IMR-90 (cell line): ENCODE data around the gene NRCAM. TPM values are rescaled to one million over a fixed set of nuclear protein-coding genes. Genes with fewer than 3 reads are reported as not detected.

Experiments
- ATAC-seq: fragments of 200-7000 bp; cut with Tn5 transposase; 2 replicates; pipeline ENCODE4 v1.9.1; 2020; ENCODE audit warnings: low read depth, mild to moderate bottlenecking, moderate library complexity
- BruUV-seq: library from RNA; stranded (reverse); fragments of 400-500 nt; replicated peaks from 2 replicates; lab custom pipeline; 2021; lab: Mats Ljungman, UMichigan
- CTCF ChIA-PET: fragments of 300-600 bp; formaldehyde crosslinking; extraction: SDS; loops from one replicate; lab custom pipeline; 2021; ENCODE audit warnings: antibody characterized with exemption; lab: Yijun Ruan, JAX
- POLR2A ChIA-PET: fragments of 300-600 bp; sonication (Branson Sonifier 250); formaldehyde crosslinking; loops from one replicate; lab custom pipeline; 2022; ENCODE audit warnings: antibody characterized with exemption; ENCODE audit not compliant: unreplicated experiment; lab: Charles Lee
- DNase-seq: peaks from one replicate; pipeline ENCODE4 v3.0.0; 2013
- H2AFZ ChIP-seq: replicated peaks from 2 replicates; pipeline ENCODE3; 2013; ENCODE audit warnings: low read length, mild to moderate bottlenecking; ENCODE audit not compliant: poor library complexity
- H2AK5ac ChIP-seq: 2 replicates; pipeline ENCODE4 v1.6.1; 2013; ENCODE audit warnings: low read depth, low read length, inconsistent platforms
- H2AK9ac ChIP-seq: replicated peaks from 2 replicates; pipeline ENCODE3; 2013; ENCODE audit warnings: mild to moderate bottlenecking, low read depth, low read length, moderate library complexity; ENCODE audit not compliant: poor library complexity
- H2BK120ac ChIP-seq: 2 replicates; pipeline ENCODE4 v1.6.1; 2013; ENCODE audit warnings: low read depth, low read length, inconsistent platforms
- H2BK15ac ChIP-seq: 3 replicates; pipeline ENCODE4 v1.6.1; 2013; ENCODE audit warnings: low read depth, low read length, inconsistent platforms
- H2BK20ac ChIP-seq: 2 replicates; pipeline ENCODE4 v1.6.1; 2013; ENCODE audit warnings: low read depth, mild to moderate bottlenecking, inconsistent platforms, low read length, moderate library complexity
- H2BK5ac ChIP-seq: 2 replicates; pipeline ENCODE4 v1.6.1; 2013; ENCODE audit warnings: mild to moderate bottlenecking, low read depth, low read length, inconsistent platforms; ENCODE audit not compliant: poor library complexity, severe bottlenecking
- H3K14ac ChIP-seq: replicated peaks from 2 replicates; pipeline ENCODE4 v1.6.1; 2013; ENCODE audit warnings: low read depth, low read length, inconsistent platforms
- H3K18ac ChIP-seq: 2 replicates; pipeline ENCODE4 v1.6.1; 2013; ENCODE audit warnings: low read depth, low read length, control low read depth
- H3K23ac ChIP-seq: 2 replicates; pipeline ENCODE4 v1.6.1; 2013; ENCODE audit warnings: low read depth, low read length, inconsistent platforms
- H3K27ac ChIP-seq: 2 replicates; pipeline ENCODE4 v1.5.1; 2013; ENCODE audit warnings: mild to moderate bottlenecking, control low read depth, low read length; ENCODE audit not compliant: insufficient read depth
- H3K27me3 ChIP-seq: 2 replicates; pipeline ENCODE4 v1.6.1; 2013; ENCODE audit warnings: low read length; ENCODE audit not compliant: control insufficient read depth, insufficient read depth
- H3K36me3 ChIP-seq: 2 replicates; pipeline ENCODE4 v1.6.1; 2013; ENCODE audit warnings: low read length, mixed read lengths; ENCODE audit not compliant: control insufficient read depth, insufficient read depth
- H3K4ac ChIP-seq: 2 replicates; pipeline ENCODE4 v1.6.1; 2013; ENCODE audit warnings: low read depth, low read length, inconsistent platforms
- H3K4me1 ChIP-seq: 2 replicates; pipeline ENCODE4 v1.6.1; 2013; ENCODE audit warnings: low read length, mixed read lengths; ENCODE audit not compliant: control insufficient read depth, insufficient read depth
- H3K4me2 ChIP-seq: 2 replicates; pipeline ENCODE4 v1.6.1; 2013; ENCODE audit warnings: low read depth, mild to moderate bottlenecking, control low read depth, low read length, moderate library complexity
- H3K4me3 ChIP-seq: 2 replicates; pipeline ENCODE4 v1.5.1; 2013; ENCODE audit warnings: low read depth, mild to moderate bottlenecking, control low read depth, low read length, moderate library complexity; ENCODE audit not compliant: insufficient read depth
- H3K56ac ChIP-seq: 2 replicates; pipeline ENCODE4 v1.6.1; 2013; ENCODE audit warnings: low read length, inconsistent platforms; ENCODE audit not compliant: insufficient read depth; ENCODE audit errors: extremely low read depth
- H3K79me1 ChIP-seq, 2 experiments: 2 replicates each; pipeline ENCODE4 v1.6.1; 2013; ENCODE audit warnings: low read length in 2 of 2, inconsistent platforms in 1 of 2, low read depth in 1 of 2
- H3K9ac ChIP-seq: 2 replicates; pipeline ENCODE4 v1.6.1; 2013; ENCODE audit warnings: low read depth, low read length, control low read depth
- H3K9me1 ChIP-seq: 2 replicates; pipeline ENCODE4 v1.6.1; 2013; ENCODE audit warnings: low read length, inconsistent platforms; ENCODE audit not compliant: insufficient read depth
- H3K9me3 ChIP-seq: 2 replicates; pipeline ENCODE4 v1.6.1; 2013; ENCODE audit warnings: low read length; ENCODE audit not compliant: control insufficient read depth, insufficient read depth
- H4K20me1 ChIP-seq: 2 replicates; pipeline ENCODE4 v1.6.1; 2013; ENCODE audit warnings: low read length, inconsistent platforms; ENCODE audit not compliant: insufficient read depth
- H4K5ac ChIP-seq: 2 replicates; pipeline ENCODE4 v1.6.1; 2013; ENCODE audit warnings: mild to moderate bottlenecking, low read depth, low read length, control low read depth
- H4K8ac ChIP-seq, 2 experiments: 2 replicates each; pipeline ENCODE4 v1.6.1; 2013; ENCODE audit warnings: low read depth in 2 of 2, low read length in 2 of 2, control low read depth in 1 of 2, inconsistent platforms in 1 of 2
- H4K91ac ChIP-seq: 2 replicates; pipeline ENCODE4 v1.6.1; 2013; ENCODE audit warnings: low read depth, low read length, inconsistent platforms; ENCODE audit not compliant: insufficient read depth
- BHLHE40 ChIP-seq: fragments of 150-350 bp; IDR thresholded peaks from 2 replicates; pipeline ENCODE4 v1.6.1; 2016; ENCODE audit warnings: mild to moderate bottlenecking, low read depth, low read length
- CTCF ChIP-seq: conservative IDR thresholded peaks from 2 replicates; pipeline ENCODE4 v1.5.1; 2012; ENCODE audit warnings: mild to moderate bottlenecking, low read depth, low read length, improper control_type of control experiment
- FOS ChIP-seq: fragments of 150-350 bp; IDR thresholded peaks from 2 replicates; pipeline ENCODE4 v1.6.1; 2016; ENCODE audit warnings: low read depth, low read length
- MXI1 ChIP-seq: IDR thresholded peaks from 2 replicates; pipeline ENCODE4 v1.6.1; 2012; ENCODE audit warnings: low read depth, mild to moderate bottlenecking, low read length, moderate library complexity, borderline replicate concordance
- RAD21 ChIP-seq: IDR thresholded peaks from 2 replicates; pipeline ENCODE4 v1.6.1; 2012; ENCODE audit warnings: low read length, improper control_type of control experiment
- WGBS, 2 experiments: methylation state at CpG; one replicate each; pipeline versions ENCODE4 v1.1.5 to v1.1.7; 2013; ENCODE audit warnings: missing lambda C conversion rate in 2 of 2; ENCODE audit not compliant: insufficient read length in 1 of 2; ENCODE audit errors: extremely low coverage in 2 of 2; 5-methylcytosine and 5-hydroxymethylcytosine counted together
- dilution Hi-C: fragments of 300-500 bp; cut with HindIII; formaldehyde crosslinking; loops from one replicate; pipeline ENCODE4 v1.14.3; 2018; ENCODE audit warnings: low sequenced_read_pairs; ENCODE audit not compliant: unreplicated experiment
- in situ Hi-C: fragments of 300-500 bp; cut with MboI; formaldehyde crosslinking; loops from 3 replicates; pipeline ENCODE4 v1.14.3; 2019; ENCODE audit warnings: low sequenced_read_pairs, inconsistent platforms, mixed read lengths
- intact Hi-C: fragments of 100-400 bp; cut with micrococcal nuclease; formaldehyde crosslinking; loops from 2 replicates; pipeline ENCODE4 v1.10.0; 2022
- polyA plus RNA-seq, 3 experiments: library from polyadenylated mRNA; depleted of rRNA; stranded (reverse); fragments of >200 nt; gene quantifications; 2 replicates each; pipeline ENCODE4 v1.2.3, GENCODE V29; 2012; ENCODE audit warnings: low replicate concordance in 1 of 3
- total RNA-seq: library from RNA; depleted of rRNA; stranded (reverse); fragments of >200 nt; gene quantifications from 2 replicates; pipeline ENCODE4 v1.2.3, GENCODE V29; 2012
- TF ChIP-seq, protein P1 (sequence below): fragments of 150-350 bp; IDR thresholded peaks from 2 replicates; pipeline ENCODE4 v1.6.1; 2016; ENCODE audit warnings: low read depth, mild to moderate bottlenecking, low read length, moderate library complexity, borderline replicate concordance

NRCAM gene
- total and polyA plus RNA-seq, 2 of the 4 experiments (the other 2 are of a cell fraction), result 0.46 to 1.1 TPM

DNA sequence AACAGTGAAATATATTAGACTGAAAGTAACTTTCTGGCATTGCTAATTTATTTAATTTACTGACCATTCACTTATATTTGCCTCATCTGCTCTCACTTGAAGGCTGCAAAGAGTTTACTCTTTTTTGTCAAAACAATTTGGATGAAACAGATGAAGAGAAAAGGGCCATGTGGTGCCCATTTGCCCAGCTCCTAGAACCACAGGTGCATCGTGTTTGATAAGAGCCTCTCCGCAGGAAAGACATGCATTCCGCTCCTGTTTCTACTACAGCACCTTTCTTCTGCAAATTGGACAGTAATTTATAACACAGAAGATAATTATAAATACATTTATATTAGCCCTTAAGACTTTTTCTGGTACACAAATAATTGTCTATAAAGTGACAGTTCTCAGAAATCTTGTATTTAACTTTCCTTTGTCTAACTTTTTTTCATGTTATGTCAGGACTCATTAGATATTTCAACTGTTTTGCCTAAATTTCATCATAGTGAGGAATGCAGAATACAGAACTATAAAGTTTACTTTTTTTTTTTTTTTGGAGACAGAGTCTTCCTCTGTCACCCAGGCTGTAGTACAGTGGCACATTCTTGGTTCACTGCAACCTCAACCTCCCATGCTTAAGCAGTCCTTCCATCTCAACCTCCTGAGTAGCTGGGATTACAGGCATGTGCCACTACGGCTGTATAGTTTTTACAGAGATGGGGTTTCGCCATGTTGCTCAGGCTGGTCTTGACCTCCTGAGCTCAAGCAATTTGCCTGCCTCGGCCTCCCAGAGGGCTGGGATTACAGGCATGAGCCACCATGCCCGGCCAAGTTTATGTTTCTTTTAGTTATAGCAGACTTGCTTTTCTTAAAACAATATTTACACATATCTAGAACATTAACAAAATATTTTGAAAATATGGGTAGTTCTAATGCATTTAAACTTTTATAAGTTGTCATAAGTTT is 326.9 kb downstream of the NRCAM start:
- Histone ChIP-seq H2BK120ac (peak overlapping the region; percentile 65), H3K79me1 (no peaks in the 10 kb centered on the region), H4K5ac (no peak overlapping the region), H3K9me3 (no peaks in the 10 kb centered on the region), H3K9me1 (no peaks in the 10 kb centered on the region; the same call in 1 of the 2 replicates), H4K8ac (peak overlapping the region in 1 of 2 experiments; percentile 63; a peak in 1 of 4 replicates), H3K4me1 (peaks cover 4% of the 10 kb centered on the region; the same call in 1 of the 2 replicates), H2AK9ac (no peak overlapping the region), H2BK20ac (no peak overlapping the region), H3K4ac (peak overlapping the region; percentile 40; the same call in 1 of the 2 replicates), H4K20me1 (no peaks in the 10 kb centered on the region), H3K56ac (no peak overlapping the region), H3K9ac (no peak overlapping the region), H2AFZ (no peak overlapping the region), H3K14ac (peak overlapping the region; percentile 67; the same call in 1 of the 2 replicates), H4K91ac (peak overlapping the region; percentile 50), H3K4me3 (no peak overlapping the region), H3K18ac (no peak overlapping the region), H2BK15ac (no peak overlapping the region), H2AK5ac (peak overlapping the region; percentile 31; the same call in 1 of the 2 replicates), H3K4me2 (no peak overlapping the region), H3K27ac (peak overlapping the region; percentile 46; the same call in 1 of the 2 replicates), H3K27me3 (no peaks in the 10 kb centered on the region), H2BK5ac (no peak overlapping the region), H3K36me3 (no peaks in the 10 kb centered on the region), H3K23ac (no peak overlapping the region)
- dilution Hi-C loops (loop anchor here (25.0 kb wide), 1 partner anchor 117 kb away; the partner anchor contains the start of gene LAMB1), intact Hi-C loops (no loop called here), in situ Hi-C loops (loop anchor here (25.0 kb wide), 1 partner anchor 392 kb away; the partner anchor contains the start of gene CBLL1)
- peak; percentile 77 for ATAC-seq
- DNase-seq, result no peak
- no CpG with 5 or more reads among the region's 7 CpGs for WGBS, 2 experiments
- POLR2A ChIA-PET, result no interaction called here
- no peak for TF ChIP-seq MXI1
- TF ChIP-seq BHLHE40, result no peak
- TF ChIP-seq RAD21, result no peak
- TF ChIP-seq, protein P1, sequence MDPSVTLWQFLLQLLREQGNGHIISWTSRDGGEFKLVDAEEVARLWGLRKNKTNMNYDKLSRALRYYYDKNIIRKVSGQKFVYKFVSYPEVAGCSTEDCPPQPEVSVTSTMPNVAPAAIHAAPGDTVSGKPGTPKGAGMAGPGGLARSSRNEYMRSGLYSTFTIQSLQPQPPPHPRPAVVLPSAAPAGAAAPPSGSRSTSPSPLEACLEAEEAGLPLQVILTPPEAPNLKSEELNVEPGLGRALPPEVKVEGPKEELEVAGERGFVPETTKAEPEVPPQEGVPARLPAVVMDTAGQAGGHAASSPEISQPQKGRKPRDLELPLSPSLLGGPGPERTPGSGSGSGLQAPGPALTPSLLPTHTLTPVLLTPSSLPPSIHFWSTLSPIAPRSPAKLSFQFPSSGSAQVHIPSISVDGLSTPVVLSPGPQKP, result no peak
- TF ChIP-seq CTCF, result no peak
- TF ChIP-seq FOS, result no peak
- no TSS peak for BruUV-seq
- CTCF ChIA-PET, result no interaction called here
